Measurements from ENCODE around the gene NBR1.
"Not testable (repeated sequence)": the region's sequence is repeated elsewhere in the genome, so short reads cannot be mapped to it uniquely, and the experiment has no call there.

Gene NBR1

GRCh38 chr17:43159957-43160356 is 11.1 kb upstream of the NBR1 start:
- DNase-seq, result not testable (repeated sequence)

- not testable (repeated sequence) for DNase-seq
Measured at GRCh38 chr17:43165971-43166370, 5.0 kb upstream of the NBR1 start.

GRCh38 chr17:43169561-43170139 is 1.4 kb upstream of the NBR1 start:
- no peak for DNase-seq

- DNase-seq, result peak; percentile 86
Measured at GRCh38 chr17:43170140-43170765, 761 bp upstream of the NBR1 start.

- peak; percentile 47 for DNase-seq
Measured at GRCh38 chr17:43171586-43172487, 823 bp downstream of the NBR1 start.

GRCh38 chr17:43175213-43176118 is 4.5 kb downstream of the NBR1 start:
- DNase-seq, result no peak

GRCh38 chr17:43176119-43176570 is 5.1 kb downstream of the NBR1 start:
- no peak for DNase-seq

GRCh38 chr17:43183921-43184320 is 12.9 kb downstream of the NBR1 start:
- no peak for DNase-seq

- DNase-seq, result not testable (repeated sequence)
Measured at GRCh38 chr17:43186656-43187055, 15.6 kb downstream of the NBR1 start.

- no peak for DNase-seq
Measured at GRCh38 chr17:43193251-43193650, 22.2 kb downstream of the NBR1 start.

GRCh38 chr17:43199633-43200032 is 28.6 kb downstream of the NBR1 start:
- no peak for DNase-seq

- no peak for DNase-seq
Measured at GRCh38 chr17:43200127-43200526, 29.1 kb downstream of the NBR1 start.

- DNase-seq, result not testable (repeated sequence)
Measured at GRCh38 chr17:43203013-43203412, 32.0 kb downstream of the NBR1 start.

- no peak for DNase-seq
Measured at GRCh38 chr17:43210576-43210975, 39.6 kb downstream of the NBR1 start.

GRCh38 chr17:43211123-43211479 is 40.1 kb downstream of the NBR1 start:
- no peak for DNase-seq

- peak; percentile 93 for DNase-seq
Measured at GRCh38 chr17:43211480-43212402, 40.7 kb downstream of the NBR1 start, which contains the start of gene TMEM106A. Gene TMEM106A (plus strand): TSS chr17:43211875. CDS start chr17:43213042, 1,167 bp downstream.

- DNase-seq, result no peak
Measured at GRCh38 chr17:43212641-43213490, 41.9 kb downstream of the NBR1 start.

GRCh38 chr17:43213545-43213944 is 42.5 kb downstream of the NBR1 start:
- DNase-seq, result no peak

GRCh38 chr17:43215341-43215740 is 44.3 kb downstream of the NBR1 start:
- no peak for DNase-seq

- no peak for DNase-seq
Measured at GRCh38 chr17:43216369-43216761, 45.4 kb downstream of the NBR1 start.

Data from right forelimb (tissue), 1 donor.